ENCODE results near the gene DCUN1D3.
"Not testable (repeated sequence)": the region's sequence is repeated elsewhere in the genome, so short reads cannot be mapped to it uniquely, and the experiment has no call there.

DCUN1D3 gene

GRCh38 chr16:20860995-20861394 is 39.2 kb downstream of the DCUN1D3 start:
- DNase-seq = not testable (repeated sequence)

GRCh38 chr16:20860361-20860760 is 39.8 kb downstream of the DCUN1D3 start:
- no peak for DNase-seq

GRCh38 chr16:20859699-20860098 is 40.5 kb downstream of the DCUN1D3 start:
- DNase-seq = no peak

GRCh38 chr16:20859229-20859628 is 40.9 kb downstream of the DCUN1D3 start:
- no peak for DNase-seq

- no peak for DNase-seq
Observed at GRCh38 chr16:20857281-20857680, 42.9 kb downstream of the DCUN1D3 start.

- DNase-seq = no peak
Observed at GRCh38 chr16:20854963-20855362, 45.2 kb downstream of the DCUN1D3 start.

GRCh38 chr16:20853981-20854620 is 46.1 kb downstream of the DCUN1D3 start:
- no peak for DNase-seq

GRCh38 chr16:20853143-20853542 is 47.0 kb downstream of the DCUN1D3 start:
- DNase-seq = no peak

- DNase-seq = no peak
Observed at GRCh38 chr16:20851601-20852000, 48.6 kb downstream of the DCUN1D3 start.

GRCh38 chr16:20850981-20851380 is 49.2 kb downstream of the DCUN1D3 start:
- DNase-seq = no peak

GRCh38 chr16:20849589-20850390 is 50.4 kb downstream of the DCUN1D3 start:
- peak; percentile 81 for DNase-seq

GRCh38 chr16:20847550-20847949 is 52.6 kb downstream of the DCUN1D3 start:
- DNase-seq = no peak

- DNase-seq = no peak
Observed at GRCh38 chr16:20846551-20846950, 53.6 kb downstream of the DCUN1D3 start.

GRCh38 chr16:20846030-20846429 is 54.1 kb downstream of the DCUN1D3 start:
- no peak for DNase-seq

- DNase-seq = no peak
Observed at GRCh38 chr16:20844588-20844987, 55.6 kb downstream of the DCUN1D3 start.

GRCh38 chr16:20844054-20844453 is 56.1 kb downstream of the DCUN1D3 start:
- no peak for DNase-seq

- no peak for DNase-seq
Observed at GRCh38 chr16:20839504-20839903, 60.7 kb downstream of the DCUN1D3 start.

- no peak for DNase-seq
Observed at GRCh38 chr16:20838240-20838639, 61.9 kb downstream of the DCUN1D3 start.

- DNase-seq = no peak
Observed at GRCh38 chr16:20833086-20833485, 67.1 kb downstream of the DCUN1D3 start.

- DNase-seq = peak; percentile 37
Observed at GRCh38 chr16:20830372-20830771, 69.8 kb downstream of the DCUN1D3 start.

GRCh38 chr16:20829536-20829935 is 70.6 kb downstream of the DCUN1D3 start:
- peak; percentile 35 for DNase-seq

- peak; percentile 88 for DNase-seq
Observed at GRCh38 chr16:20826039-20826566, 74.1 kb downstream of the DCUN1D3 start.

GRCh38 chr16:20822521-20823325 is 77.4 kb downstream of the DCUN1D3 start:
- peak; percentile 62 for DNase-seq
